AG10803 (cell line): ENCODE data around the gene XPR1.

ENCODE experiments used
- DNase-seq: peaks from one replicate; pipeline ENCODE4 v3.0.0; 2010; ENCODE audit warnings: low read depth
- H3K4me3 ChIP-seq: 2 replicates; pipeline ENCODE4 v1.5.1; 2011; ENCODE audit warnings: mild to moderate bottlenecking, low read length, control low read depth
- TF ChIP-seq, protein P1 (sequence below): conservative IDR thresholded peaks from 2 replicates; pipeline ENCODE4 v1.5.1; 2011; ENCODE audit warnings: mild to moderate bottlenecking, low read length, control low read depth, inconsistent platforms

XPR1 gene

DNA sequence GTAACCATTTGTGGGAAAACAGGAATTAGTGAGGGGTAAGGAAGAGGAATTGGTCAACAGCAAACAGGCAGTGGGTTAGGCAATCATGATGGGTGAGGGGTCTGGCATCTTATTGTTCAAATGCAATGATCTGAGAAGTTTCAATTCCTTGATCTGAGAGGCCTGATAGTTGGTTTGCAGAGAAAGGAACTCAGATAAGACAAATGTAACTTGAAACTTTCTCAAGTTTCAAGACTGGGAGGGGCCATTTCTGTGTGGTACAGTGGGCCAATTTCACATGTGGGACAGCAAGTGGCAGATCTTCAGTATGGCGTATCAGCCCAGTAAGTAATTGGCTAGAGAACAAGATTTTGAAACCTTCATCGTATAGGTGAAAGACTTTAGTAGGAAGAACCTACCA is 102.5 kb downstream of the XPR1 start:
- TF ChIP-seq, protein P1, sequence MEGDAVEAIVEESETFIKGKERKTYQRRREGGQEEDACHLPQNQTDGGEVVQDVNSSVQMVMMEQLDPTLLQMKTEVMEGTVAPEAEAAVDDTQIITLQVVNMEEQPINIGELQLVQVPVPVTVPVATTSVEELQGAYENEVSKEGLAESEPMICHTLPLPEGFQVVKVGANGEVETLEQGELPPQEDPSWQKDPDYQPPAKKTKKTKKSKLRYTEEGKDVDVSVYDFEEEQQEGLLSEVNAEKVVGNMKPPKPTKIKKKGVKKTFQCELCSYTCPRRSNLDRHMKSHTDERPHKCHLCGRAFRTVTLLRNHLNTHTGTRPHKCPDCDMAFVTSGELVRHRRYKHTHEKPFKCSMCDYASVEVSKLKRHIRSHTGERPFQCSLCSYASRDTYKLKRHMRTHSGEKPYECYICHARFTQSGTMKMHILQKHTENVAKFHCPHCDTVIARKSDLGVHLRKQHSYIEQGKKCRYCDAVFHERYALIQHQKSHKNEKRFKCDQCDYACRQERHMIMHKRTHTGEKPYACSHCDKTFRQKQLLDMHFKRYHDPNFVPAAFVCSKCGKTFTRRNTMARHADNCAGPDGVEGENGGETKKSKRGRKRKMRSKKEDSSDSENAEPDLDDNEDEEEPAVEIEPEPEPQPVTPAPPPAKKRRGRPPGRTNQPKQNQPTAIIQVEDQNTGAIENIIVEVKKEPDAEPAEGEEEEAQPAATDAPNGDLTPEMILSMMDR: no peak
- DNase-seq: no peak
- H3K4me3 ChIP-seq: no peak overlapping the region

DNA sequence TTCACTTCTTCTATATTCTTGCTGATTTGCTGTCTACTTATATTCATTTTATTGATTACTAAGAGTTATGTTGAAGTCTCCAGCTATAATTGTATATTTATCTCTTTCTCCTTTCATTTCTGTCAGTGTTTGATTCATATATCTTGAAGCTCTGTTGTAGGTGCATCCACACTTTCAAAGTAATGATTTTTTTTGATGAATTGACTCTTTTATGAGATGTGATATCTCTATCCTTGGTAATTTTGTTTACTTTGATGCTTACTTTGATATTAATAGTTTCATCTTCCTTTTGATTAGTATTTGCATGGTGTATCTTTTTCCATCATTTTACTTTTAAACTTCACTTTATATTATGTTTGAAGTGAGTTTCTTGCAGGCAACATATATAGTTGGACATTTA is 110.8 kb downstream of the XPR1 start:
- DNase-seq: no peak
- no peak overlapping the region for H3K4me3 ChIP-seq
- TF ChIP-seq, protein P1: no peak

GRCh38 chr1:180743868-180744267 is 112.0 kb downstream of the XPR1 start:
- H3K4me3 ChIP-seq: no peak overlapping the region
- TF ChIP-seq, protein P1: no peak

GRCh38 chr1:180745098-180745497 is 113.3 kb downstream of the XPR1 start:
- TF ChIP-seq, protein P1: no peak
- no peak overlapping the region for H3K4me3 ChIP-seq
- DNase-seq: no peak

More at GRCh38 chr1:180743868-180744267, 112.0 kb downstream of the XPR1 start:
- DNase-seq: no peak

DNA sequence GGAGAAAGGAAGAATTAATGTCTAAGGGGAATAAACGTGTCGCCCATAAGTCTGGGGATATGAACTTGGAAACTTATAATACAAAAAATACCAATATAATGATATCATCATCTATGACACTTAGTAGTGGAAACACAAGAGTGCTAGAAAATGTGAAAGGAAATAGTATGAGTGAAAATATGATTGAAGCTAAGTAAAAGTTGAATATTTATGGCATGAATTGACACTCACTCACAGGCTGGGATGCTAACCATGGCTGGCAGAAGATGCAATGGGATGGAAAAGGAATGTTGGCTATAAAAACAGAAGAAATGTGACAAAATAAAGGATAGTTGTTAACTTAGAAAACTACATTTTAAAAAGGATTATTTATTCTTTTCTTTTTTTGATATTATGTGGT is 120.1 kb downstream of the XPR1 start:
- no peak overlapping the region for H3K4me3 ChIP-seq
- peak; percentile 25 for DNase-seq
- TF ChIP-seq, protein P1: no peak

DNA sequence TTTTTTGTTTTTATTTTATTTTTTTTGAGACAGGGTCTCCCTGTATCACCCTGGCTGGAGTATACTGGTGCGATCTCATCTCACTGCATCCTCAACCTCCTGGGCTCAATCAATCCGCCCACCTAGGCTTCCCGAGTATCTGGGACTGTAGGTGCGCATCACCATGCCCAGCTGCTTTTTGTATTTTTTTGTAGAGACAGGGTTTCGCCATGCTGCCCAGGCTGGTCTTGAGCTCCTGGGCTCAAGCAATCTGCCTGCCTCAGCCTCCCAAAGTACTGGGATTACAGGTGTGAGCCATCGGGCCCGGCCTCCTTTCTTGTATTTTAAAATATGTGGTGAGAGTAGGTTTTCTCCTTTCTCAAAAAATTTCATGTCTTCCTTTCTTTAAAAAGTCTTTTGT is 122.6 kb downstream of the XPR1 start:
- TF ChIP-seq, protein P1: no peak
- no peak for DNase-seq
- H3K4me3 ChIP-seq: no peak overlapping the region

DNA sequence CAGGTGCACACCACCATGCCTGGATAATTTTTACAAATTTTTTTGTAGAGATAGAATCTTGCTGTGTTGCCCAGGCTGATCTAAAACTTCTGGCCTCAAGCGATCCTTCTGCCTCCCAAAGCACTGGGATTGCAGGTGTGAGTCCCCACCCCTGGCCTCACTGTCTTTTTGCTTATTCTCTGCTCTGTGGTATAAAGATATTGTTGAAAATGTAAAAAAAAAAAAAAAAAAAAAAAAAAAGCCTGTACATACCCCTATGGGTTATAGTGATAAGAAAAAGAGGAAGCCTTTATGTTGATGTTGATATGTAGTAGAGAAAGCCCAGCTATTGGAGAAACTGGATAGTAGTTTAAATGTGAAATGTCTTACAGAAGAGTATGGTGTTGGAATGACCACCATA is 125.8 kb downstream of the XPR1 start:
- DNase-seq: no peak
- TF ChIP-seq, protein P1: no peak
- H3K4me3 ChIP-seq: no peak overlapping the region
